Liver (tissue), 9 donors: ENCODE measurements around the gene RSPO4. TPM values are rescaled to one million over a fixed set of nuclear protein-coding genes. Genes with fewer than 3 reads are reported as not detected.

Experiments used
- DNase-seq: peaks from one replicate; pipeline ENCODE4 v3.0.0-alpha.2; 2017; ENCODE audit warnings: low spot score
- H3K27ac ChIP-seq, 2 donors: one replicate each; pipeline ENCODE4 v1.7.0; 2013; ENCODE audit warnings: inconsistent platforms in 2 of 2, low read length in 2 of 2, control low read depth in 1 of 2, low read depth in 1 of 2, mild to moderate bottlenecking in 1 of 2
- H3K27me3 ChIP-seq, 4 donors: one replicate each; pipeline versions ENCODE4 v1.6.1 to v1.7.0; 2013; ENCODE audit warnings: low read length in 3 of 4, inconsistent platforms in 1 of 4, mild to moderate bottlenecking in 1 of 4, moderate library complexity in 1 of 4; ENCODE audit not compliant: control insufficient read depth in 4 of 4, insufficient read depth in 4 of 4
- H3K36me3 ChIP-seq, 4 donors: one replicate each; pipeline versions ENCODE4 v1.6.1 to v1.7.0; 2013; ENCODE audit warnings: low read length in 3 of 4, mild to moderate bottlenecking in 3 of 4, low read depth in 1 of 4, moderate library complexity in 1 of 4; ENCODE audit not compliant: control insufficient read depth in 4 of 4, insufficient read depth in 3 of 4
- H3K4me1 ChIP-seq, 4 donors: one replicate each; pipeline versions ENCODE4 v1.6.1 to v1.7.0; 2013; ENCODE audit warnings: low read length in 3 of 4, mild to moderate bottlenecking in 3 of 4, moderate library complexity in 1 of 4; ENCODE audit not compliant: control insufficient read depth in 4 of 4, insufficient read depth in 4 of 4
- H3K4me3 ChIP-seq, 3 donors: one replicate each; pipeline versions ENCODE4 v1.6.1 to v1.7.0; 2013; ENCODE audit warnings: low read length in 3 of 3, control low read depth in 1 of 3, low read depth in 1 of 3, mild to moderate bottlenecking in 1 of 3
- H3K9ac ChIP-seq, 2 donors: one replicate each; pipeline ENCODE4 v1.7.0; 2013; ENCODE audit warnings: low read length in 2 of 2, mild to moderate bottlenecking in 2 of 2, moderate library complexity in 2 of 2, control low read depth in 1 of 2, low read depth in 1 of 2
- H3K9me3 ChIP-seq, 4 donors: one replicate each; pipeline versions ENCODE4 v1.6.1 to v1.7.0; 2013; ENCODE audit warnings: low read length in 3 of 4; ENCODE audit not compliant: control insufficient read depth in 4 of 4
- ATF3 ChIP-seq: IDR thresholded peaks from 2 replicates; pipeline ENCODE4 v1.6.1; 2016; ENCODE audit warnings: antibody characterized with exemption
- CTCF ChIP-seq: fragments of 150-350 bp; IDR thresholded peaks from 2 replicates; pipeline ENCODE4 v1.5.1; 2017; ENCODE audit warnings: improper control_type of control experiment, low read depth, low read length; ENCODE audit not compliant: missing input control
- EGR1 ChIP-seq, 2 donors: IDR thresholded peaks; 2 replicates each; pipeline ENCODE4 v1.6.1; 2016 to 2018; ENCODE audit warnings: antibody characterized with exemption in 2 of 2, low read depth in 2 of 2
- FOXA1 ChIP-seq: IDR thresholded peaks from 2 replicates; pipeline ENCODE4 v1.6.1; 2016; ENCODE audit warnings: antibody characterized with exemption
- FOXA2 ChIP-seq: IDR thresholded peaks from 2 replicates; pipeline ENCODE4 v1.6.1; 2016; ENCODE audit warnings: antibody characterized with exemption
- GABPA ChIP-seq, 2 donors: IDR thresholded peaks in 1 of 2; conservative IDR thresholded peaks in 1 of 2; 2 replicates each; pipeline ENCODE4 v1.6.1; 2016; ENCODE audit warnings: antibody characterized with exemption in 2 of 2, mild to moderate bottlenecking in 1 of 2, moderate library complexity in 1 of 2
- HNF4A ChIP-seq, 2 donors: conservative IDR thresholded peaks; 2 replicates each; pipeline ENCODE4 v1.6.1; 2016; ENCODE audit warnings: antibody characterized with exemption in 2 of 2, mild to moderate bottlenecking in 2 of 2
- HNF4G ChIP-seq: IDR thresholded peaks from 2 replicates; pipeline ENCODE4 v1.6.1; 2016; ENCODE audit warnings: antibody characterized with exemption
- MAX ChIP-seq: IDR thresholded peaks from 2 replicates; pipeline ENCODE4 v1.6.1; 2016; ENCODE audit warnings: antibody characterized with exemption
- NR2F2 ChIP-seq: IDR thresholded peaks from 2 replicates; pipeline ENCODE4 v1.6.1; 2016; ENCODE audit warnings: antibody characterized with exemption
- REST ChIP-seq: IDR thresholded peaks from 2 replicates; pipeline ENCODE4 v1.6.1; 2016; ENCODE audit warnings: antibody characterized with exemption, mild to moderate bottlenecking
- RXRA ChIP-seq, 2 donors: IDR thresholded peaks; 2 replicates each; pipeline ENCODE4 v1.6.1; 2017 to 2018; ENCODE audit warnings: antibody characterized with exemption in 2 of 2, mild to moderate bottlenecking in 1 of 2
- SP1 ChIP-seq: IDR thresholded peaks from 2 replicates; pipeline ENCODE4 v1.6.1; 2018; ENCODE audit warnings: antibody characterized with exemption, mild to moderate bottlenecking
- TAF1 ChIP-seq: conservative IDR thresholded peaks from 2 replicates; pipeline ENCODE4 v1.6.1; 2016; ENCODE audit warnings: antibody characterized with exemption, mild to moderate bottlenecking
- ZBTB33 ChIP-seq: IDR thresholded peaks from 2 replicates; pipeline ENCODE4 v1.6.1; 2016; ENCODE audit warnings: antibody characterized with exemption
- whole genome bisulfite sequencing: extraction: QIAGEN DNeasy Blood & Tissue Kit; methylation state at CpG from one replicate; pipeline ENCODE4 v1.1.7; 2013; 5-methylcytosine and 5-hydroxymethylcytosine counted together
- polyA plus RNA-seq, 2 donors: library from polyadenylated mRNA; stranded (reverse) in 1 of 2; unstranded in 1 of 2; fragments of 200-250 nt in 1 of 2; fragments of >200 nt in 1 of 2; fragmentation: Nextera tagmentation in 1 of 2; extraction: Ambion mirVana in 1 of 2; gene quantifications; one replicate each; pipeline versions ENCODE4 v1.2.1 to v1.2.3, GENCODE V29; 2013 to 2015
- total RNA-seq, 2 donors: library from RNA; depleted of rRNA; stranded (reverse); fragments of >200 nt; gene quantifications; one replicate each; pipeline ENCODE4 v1.2.3, GENCODE V29; 2014
- donor health status: healthy.
- donor health status: healthy.
- donor health status: healthy.
- donor health status: healthy.
- donor health status: healthy.

RSPO4 gene
- total and polyA plus RNA-seq, 4 donors: not detected

- WGBS: 82% methylated on average over 3 of the region's 3 CpGs
- peaks cover 0 to 6% (median 3%) of the 10 kb centered on the region in 4 donors for H3K4me1 ChIP-seq
These were observed 2.0 kb upstream of the RSPO4 start for GRCh38 chr20:1003920-1004697.

More at GRCh38 chr20:1003920-1004697, 2.0 kb upstream of the RSPO4 start:
- H3K9me3 ChIP-seq: no peaks in the 10 kb centered on the region
- DNase-seq: no peak
- no peaks in the 10 kb centered on the region for H3K36me3 ChIP-seq
- no peak overlapping the region for H3K4me3 ChIP-seq
- H3K27ac ChIP-seq: no peak overlapping the region
- H3K9ac ChIP-seq: no peak overlapping the region
- TF ChIP-seq SP1: no peak
- TF ChIP-seq HNF4A (conservative IDR thresholded peaks at IDR 0.05): no peak
- TF ChIP-seq NR2F2: no peak
- TF ChIP-seq HNF4G: no peak
- TF ChIP-seq EGR1 (IDR thresholded peaks at IDR 0.05; ENCODE audit: low read depth in 2 of 2): no peak
- TF ChIP-seq ATF3: no peak
- TF ChIP-seq GABPA (IDR thresholded peaks at IDR 0.05 in 1 of 2, conservative IDR thresholded peaks at IDR 0.05 in 1 of 2): no peak
- no peak for TF ChIP-seq REST
- no peak for TF ChIP-seq FOXA2
- TF ChIP-seq RXRA (IDR thresholded peaks at IDR 0.05): no peak
- TF ChIP-seq MAX: no peak
- no peak for TF ChIP-seq CTCF
- no peak for TF ChIP-seq TAF1
- TF ChIP-seq ZBTB33: no peak
- TF ChIP-seq FOXA1: no peak
- H3K27me3 ChIP-seq: peaks cover 3 to 9% (median 6%) of the 10 kb centered on the region in 4 donors
